Amniotic epithelial cell (primary cell): Measurements from ENCODE around the gene CCL1.
"Not testable (repeated sequence)": the region's sequence is repeated elsewhere in the genome, so short reads cannot be mapped to it uniquely, and the experiment has no call there.

Source experiments
- DNase-seq: peaks from one replicate; pipeline ENCODE4 v3.0.0-alpha.2; 2010; ENCODE audit warnings: low read depth

CCL1 gene

GRCh38 chr17:34358631-34359030 lies 4.4 kb downstream of the CCL1 start:
- no peak for DNase-seq

GRCh38 chr17:34357398-34357797 lies 5.6 kb downstream of the CCL1 start:
- no peak for DNase-seq

GRCh38 chr17:34356194-34356593 lies 6.8 kb downstream of the CCL1 start, which contains the start of gene CCL13:
Gene CCL13 (plus strand): TSS chr17:34356480. CDS start chr17:34356527, 47 bp downstream.
- no peak for DNase-seq

- no peak for DNase-seq
Observed at GRCh38 chr17:34354637-34355036, 8.4 kb downstream of the CCL1 start.

- DNase-seq, result no peak
Observed at GRCh38 chr17:34352191-34352590, 10.8 kb downstream of the CCL1 start.

GRCh38 chr17:34351096-34351495 lies 11.9 kb downstream of the CCL1 start:
- DNase-seq, result no peak

GRCh38 chr17:34349751-34350150 lies 13.3 kb downstream of the CCL1 start:
- no peak for DNase-seq

- no peak for DNase-seq
Observed at GRCh38 chr17:34347063-34347462, 16.0 kb downstream of the CCL1 start.

- no peak for DNase-seq
Observed at GRCh38 chr17:34341916-34342315, 21.1 kb downstream of the CCL1 start.

- no peak for DNase-seq
Observed at GRCh38 chr17:34339138-34339770, 23.8 kb downstream of the CCL1 start.

GRCh38 chr17:34337701-34338100 lies 25.3 kb downstream of the CCL1 start:
- no peak for DNase-seq

- DNase-seq, result not testable (repeated sequence)
Observed at GRCh38 chr17:34327580-34327979, 35.5 kb downstream of the CCL1 start.

GRCh38 chr17:34321964-34322363 lies 41.1 kb downstream of the CCL1 start:
- no peak for DNase-seq

GRCh38 chr17:34319039-34319483 lies 44.0 kb downstream of the CCL1 start, which contains the start of gene CCL8:
Gene CCL8 (plus strand): TSS chr17:34319435. CDS start chr17:34319502, 67 bp downstream.
- DNase-seq, result no peak

GRCh38 chr17:34318474-34318873 lies 44.6 kb downstream of the CCL1 start:
- no peak for DNase-seq

- DNase-seq, result no peak
Observed at GRCh38 chr17:34314279-34314678, 48.8 kb downstream of the CCL1 start.

GRCh38 chr17:34313164-34313563 lies 49.9 kb downstream of the CCL1 start:
- DNase-seq, result no peak

GRCh38 chr17:34312080-34312479 lies 51.0 kb downstream of the CCL1 start:
- no peak for DNase-seq

GRCh38 chr17:34311291-34311690 lies 51.7 kb downstream of the CCL1 start:
- DNase-seq, result no peak
